Small intestine (tissue), 7 donors: ENCODE data around the gene PRMT7. TPM values are rescaled to one million over a fixed set of nuclear protein-coding genes. Genes with fewer than 3 reads are reported as not detected.

Experiments
- DNase-seq, 2 donors: peaks; one replicate each; pipeline versions ENCODE4 v3.0.0 to v3.0.0-alpha.2; 2013
- FAIRE-seq: peaks from 2 replicates; lab custom pipeline; 2012; peaks lifted over from hg19 to GRCh38; lab: Jason Lieb, UNC
- H3K27ac ChIP-seq, 3 donors: one replicate each; pipeline ENCODE4 v1.5.1; 2013; ENCODE audit warnings: low read length in 2 of 3, mild to moderate bottlenecking in 2 of 3, control low read depth in 1 of 3, inconsistent platforms in 1 of 3, low read depth in 1 of 3, moderate library complexity in 1 of 3
- H3K27me3 ChIP-seq, 3 donors: one replicate each; pipeline ENCODE4 v1.6.1; 2013; ENCODE audit warnings: low read length in 3 of 3, inconsistent platforms in 1 of 3; ENCODE audit not compliant: control insufficient read depth in 3 of 3, insufficient read depth in 3 of 3
- H3K36me3 ChIP-seq, 3 donors: one replicate each; pipeline ENCODE4 v1.6.1; 2013; ENCODE audit warnings: low read length in 3 of 3, inconsistent platforms in 1 of 3, low read depth in 1 of 3, mild to moderate bottlenecking in 1 of 3, moderate library complexity in 1 of 3; ENCODE audit not compliant: control insufficient read depth in 3 of 3, insufficient read depth in 2 of 3
- H3K4me1 ChIP-seq, 3 donors: one replicate each; pipeline ENCODE4 v1.6.1; 2013; ENCODE audit warnings: low read length in 2 of 3, inconsistent platforms in 1 of 3, low read depth in 1 of 3, mild to moderate bottlenecking in 1 of 3, moderate library complexity in 1 of 3; ENCODE audit not compliant: control insufficient read depth in 3 of 3, insufficient read depth in 2 of 3
- H3K4me3 ChIP-seq, 3 donors: one replicate each; pipeline ENCODE4 v1.5.1; 2013; ENCODE audit warnings: low read length in 3 of 3, control low read depth in 1 of 3, inconsistent platforms in 1 of 3, low read depth in 1 of 3, mild to moderate bottlenecking in 1 of 3, moderate library complexity in 1 of 3
- H3K9me3 ChIP-seq, 2 donors: one replicate each; pipeline ENCODE4 v1.6.1; 2013; ENCODE audit warnings: low read depth in 1 of 2, low read length in 1 of 2; ENCODE audit not compliant: control insufficient read depth in 2 of 2, insufficient read depth in 1 of 2
- WGBS, 3 donors: extraction: QIAGEN DNeasy Blood & Tissue Kit; methylation state at CpG; one replicate each; pipeline ENCODE4 v1.1.7; 2013; 5-methylcytosine and 5-hydroxymethylcytosine counted together
- polyA plus RNA-seq, 4 donors: library from polyadenylated mRNA; stranded (reverse) in 3 of 4; unstranded in 1 of 4; fragments of 200-250 nt in 3 of 4; fragments of 120-200 nt in 1 of 4; gene quantifications; one replicate each; pipeline versions ENCODE4 v1.2.1 to v1.2.3, GENCODE V29; 2013
- donor health status: healthy with polysubstance abuse.
- donor health status: control.
- donor health status: control.
- donor health status: Bipolar disorder and iron deficiency.
- donor health status: healthy.

Gene PRMT7
- polyA plus RNA-seq, 4 donors, result 13.6 to 46.3 (median 20.2) TPM

DNA sequence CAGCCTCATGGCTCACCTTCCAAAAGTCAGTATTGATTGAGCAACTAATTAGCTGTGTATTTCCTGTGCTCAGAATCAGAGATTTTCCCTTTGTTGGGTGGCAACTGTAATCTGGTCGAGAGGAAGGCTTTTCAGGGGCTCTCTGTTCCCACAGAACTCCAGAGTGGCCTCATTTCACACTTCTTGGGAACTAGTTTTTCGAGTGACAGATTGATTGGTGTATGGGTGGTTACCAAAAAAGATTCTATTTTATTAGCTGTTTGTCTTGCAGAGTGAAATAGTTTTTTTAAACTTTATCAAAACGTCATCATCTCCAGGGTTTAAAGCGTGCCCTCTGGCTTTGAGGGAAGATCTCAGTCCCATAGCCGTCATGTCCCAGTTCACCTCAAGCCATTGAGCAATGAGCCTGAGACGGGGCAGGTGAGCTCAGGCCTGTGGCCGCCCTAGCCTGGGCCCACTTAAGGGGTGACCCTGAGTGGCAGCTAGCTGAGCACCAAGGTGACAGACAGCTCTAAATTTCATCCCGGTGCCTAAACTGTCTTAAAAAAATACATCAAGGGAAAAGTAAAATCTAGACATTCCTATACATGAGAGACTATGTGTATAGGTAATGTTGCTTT lies 84.5 kb downstream of the PRMT7 start:
- no peak overlapping the region for H3K4me3 ChIP-seq
- H3K9me3 ChIP-seq, result no peaks in the 10 kb centered on the region
- WGBS, 3 donors, result 83 to 88% (median 84%) methylated on average over 8 of the region's 8 CpGs
- FAIRE-seq (no peak), DNase-seq (no peak)
- H3K27ac ChIP-seq, result no peak overlapping the region
- no peaks in the 10 kb centered on the region for H3K27me3 ChIP-seq
- peaks cover 0 to 9% (median 0%) of the 10 kb centered on the region in 3 donors for H3K4me1 ChIP-seq
- peaks cover 0 to 2% (median 0%) of the 10 kb centered on the region in 3 donors for H3K36me3 ChIP-seq

DNA sequence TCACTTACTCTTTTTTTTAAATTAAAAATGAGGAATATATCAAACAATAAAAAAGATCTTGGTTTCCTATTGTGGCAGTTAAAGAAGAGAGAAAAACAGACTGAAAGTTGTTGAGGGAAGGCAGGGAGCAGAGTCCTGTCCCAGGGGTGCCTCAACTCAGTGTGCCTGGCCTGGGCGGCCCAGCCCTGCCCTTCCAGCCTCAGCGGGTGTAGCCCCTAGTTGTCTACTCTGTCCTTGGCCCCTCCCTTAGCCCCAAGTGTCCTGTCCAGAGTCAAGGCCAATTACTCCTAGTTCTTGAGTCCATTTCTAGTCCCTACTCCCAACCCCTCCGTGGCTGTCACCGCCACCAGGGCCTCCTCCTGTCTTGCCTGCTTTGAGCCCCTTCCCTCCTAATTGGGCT lies 85.0 kb downstream of the PRMT7 start:
- H3K4me3 ChIP-seq, result no peak overlapping the region
- peaks cover 0 to 2% (median 0%) of the 10 kb centered on the region in 3 donors for H3K36me3 ChIP-seq
- H3K4me1 ChIP-seq, result peaks cover 0 to 9% (median 0%) of the 10 kb centered on the region in 3 donors
- no peak overlapping the region for H3K27ac ChIP-seq
- no peak for DNase-seq
- H3K9me3 ChIP-seq, result no peaks in the 10 kb centered on the region
- no peaks in the 10 kb centered on the region for H3K27me3 ChIP-seq
- no peak for FAIRE-seq
- 66 to 82% (median 79%) methylated on average over 4 of the region's 4 CpGs for WGBS, 3 donors

DNA sequence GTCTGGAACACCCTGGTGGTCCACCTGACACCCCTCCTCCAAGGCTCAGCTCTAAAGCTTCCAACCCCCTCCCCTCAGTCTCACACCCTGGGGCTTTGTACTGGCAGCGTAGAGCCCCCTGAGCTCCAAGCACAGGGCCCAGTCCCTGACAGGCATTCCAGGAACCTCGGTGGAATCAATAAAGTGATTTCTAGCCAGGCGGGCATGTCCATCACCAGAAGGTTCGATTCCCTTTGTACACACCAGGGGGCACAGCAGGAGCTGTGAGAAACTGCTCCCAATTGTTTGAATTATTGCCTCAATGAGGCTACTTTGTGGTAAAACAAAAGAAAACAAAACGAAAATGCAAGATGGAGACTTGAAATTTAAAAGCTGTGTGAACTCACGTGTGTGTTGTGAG lies 85.7 kb downstream of the PRMT7 start:
- Histone ChIP-seq H3K36me3 (peaks cover 0 to 2% (median 0%) of the 10 kb centered on the region in 3 donors), H3K27me3 (no peaks in the 10 kb centered on the region), H3K9me3 (no peaks in the 10 kb centered on the region), H3K27ac (no peak overlapping the region), H3K4me3 (no peak overlapping the region), H3K4me1 (peaks cover 0 to 9% (median 0%) of the 10 kb centered on the region in 3 donors)
- FAIRE-seq (no peak), DNase-seq (peak; percentile 66 to 68)
- WGBS, 3 donors, result 12 to 22% (median 20%) methylated on average over 6 of the region's 6 CpGs

DNA sequence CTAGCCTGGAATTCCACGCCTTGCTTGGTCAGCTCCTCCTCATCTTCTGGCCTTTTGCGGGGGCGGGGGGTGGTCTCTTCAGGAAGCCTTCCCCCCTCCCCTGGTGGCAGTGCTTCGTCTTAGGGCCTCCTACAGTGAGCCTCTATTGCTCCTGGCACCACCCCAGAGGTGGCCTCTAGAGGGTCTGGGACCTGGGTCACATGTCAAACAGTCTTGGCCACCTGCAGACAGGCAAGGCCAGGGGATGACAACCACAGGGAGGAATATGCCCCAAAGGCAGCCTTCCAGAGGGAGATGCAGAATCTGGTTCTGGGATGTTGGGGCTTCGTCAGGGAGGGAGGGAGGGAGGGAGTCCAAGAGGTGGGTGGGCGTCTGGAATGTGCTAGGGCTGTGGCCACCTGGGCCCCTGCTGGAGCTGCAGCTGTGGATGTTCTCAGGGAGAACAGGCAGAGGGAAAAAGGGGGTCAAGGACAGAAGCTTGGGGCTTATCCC lies 86.9 kb downstream of the PRMT7 start:
- Histone ChIP-seq H3K27me3 (no peaks in the 10 kb centered on the region), H3K27ac (no peak overlapping the region), H3K36me3 (peaks cover 0 to 2% (median 0%) of the 10 kb centered on the region in 3 donors), H3K4me1 (peaks cover 0 to 9% (median 0%) of the 10 kb centered on the region in 3 donors), H3K9me3 (no peaks in the 10 kb centered on the region), H3K4me3 (no peak overlapping the region)
- no peak for FAIRE-seq
- 72 to 91% (median 87%) methylated on average over 6 of the region's 6 CpGs for WGBS, 3 donors
- DNase-seq, result no peak

DNA sequence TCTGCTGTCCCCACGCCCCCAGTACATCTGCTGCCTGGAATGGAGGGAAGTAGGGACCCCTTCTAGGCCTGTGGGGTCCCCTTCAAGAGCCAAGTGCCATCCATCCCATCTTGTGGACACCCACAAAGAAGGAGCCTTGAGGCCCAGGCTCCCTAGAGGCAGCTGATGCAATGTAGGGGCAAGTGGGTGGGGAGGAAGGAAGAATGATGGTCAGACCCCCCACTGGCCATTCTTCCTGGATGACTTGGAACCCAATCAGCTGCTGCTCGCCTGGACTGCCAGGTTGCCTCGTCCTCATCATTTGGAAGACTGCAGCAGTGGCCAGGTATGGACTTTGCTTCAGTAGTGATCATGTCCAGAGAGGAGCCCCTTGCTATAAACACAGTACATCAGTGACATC lies 88.6 kb downstream of the PRMT7 start:
- Histone ChIP-seq H3K4me1 (peaks cover 0 to 9% (median 0%) of the 10 kb centered on the region in 3 donors), H3K36me3 (peaks cover 0 to 2% (median 0%) of the 10 kb centered on the region in 3 donors), H3K27me3 (no peaks in the 10 kb centered on the region), H3K9me3 (no peaks in the 10 kb centered on the region), H3K4me3 (no peak overlapping the region), H3K27ac (no peak overlapping the region)
- WGBS, 3 donors, result 88 to 93% (median 90%) methylated on average over 3 of the region's 3 CpGs
- FAIRE-seq (no peak), DNase-seq (no peak)

DNA sequence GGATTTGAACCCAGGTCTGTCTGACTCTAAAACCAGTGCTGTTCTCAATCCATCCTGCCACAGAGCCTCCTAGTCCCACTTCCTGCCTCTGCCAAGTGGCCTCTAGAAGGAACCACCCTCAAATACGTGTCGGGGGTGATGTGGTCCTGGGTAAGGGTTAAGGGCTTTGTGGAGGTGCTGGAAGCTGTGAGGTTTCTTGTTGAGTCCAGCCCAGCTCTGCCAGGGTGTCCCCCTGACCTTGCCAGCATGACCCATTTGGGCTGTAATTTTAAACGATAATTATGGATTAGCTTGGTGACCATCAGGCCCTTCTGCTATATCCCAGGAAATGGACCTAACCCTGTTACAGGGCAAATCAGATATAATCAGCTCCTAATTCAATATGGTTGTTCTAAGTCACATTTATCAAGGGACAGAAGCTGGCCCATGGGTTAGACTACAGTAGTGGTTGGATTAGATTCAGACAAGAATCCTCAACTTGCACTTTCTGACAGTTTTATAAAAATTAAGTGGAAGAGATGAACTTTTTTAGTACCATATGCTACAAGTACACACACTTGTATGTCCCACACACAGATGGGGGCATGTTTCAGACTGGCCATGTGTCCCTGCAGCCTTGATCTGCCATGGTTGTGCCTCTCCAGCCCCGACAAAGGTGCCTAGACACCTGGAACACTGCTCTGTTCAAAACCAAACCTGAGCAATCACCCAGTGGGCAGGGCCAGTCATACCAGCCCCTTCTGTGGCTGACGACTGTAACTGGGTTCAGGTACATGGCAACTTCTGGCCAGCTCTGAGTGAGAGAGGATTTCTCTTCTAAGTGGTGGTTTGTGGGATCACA lies 89.5 kb downstream of the PRMT7 start:
- Histone ChIP-seq H3K27ac (no peak overlapping the region), H3K4me1 (peaks cover 0 to 8% (median 0%) of the 10 kb centered on the region in 3 donors), H3K36me3 (peaks cover 0 to 2% (median 0%) of the 10 kb centered on the region in 3 donors), H3K9me3 (no peaks in the 10 kb centered on the region), H3K27me3 (no peaks in the 10 kb centered on the region), H3K4me3 (no peak overlapping the region)
- 73 to 82% (median 77%) methylated on average over 5 of the region's 5 CpGs for WGBS, 3 donors
- FAIRE-seq (no peak), DNase-seq (no peak)

DNA sequence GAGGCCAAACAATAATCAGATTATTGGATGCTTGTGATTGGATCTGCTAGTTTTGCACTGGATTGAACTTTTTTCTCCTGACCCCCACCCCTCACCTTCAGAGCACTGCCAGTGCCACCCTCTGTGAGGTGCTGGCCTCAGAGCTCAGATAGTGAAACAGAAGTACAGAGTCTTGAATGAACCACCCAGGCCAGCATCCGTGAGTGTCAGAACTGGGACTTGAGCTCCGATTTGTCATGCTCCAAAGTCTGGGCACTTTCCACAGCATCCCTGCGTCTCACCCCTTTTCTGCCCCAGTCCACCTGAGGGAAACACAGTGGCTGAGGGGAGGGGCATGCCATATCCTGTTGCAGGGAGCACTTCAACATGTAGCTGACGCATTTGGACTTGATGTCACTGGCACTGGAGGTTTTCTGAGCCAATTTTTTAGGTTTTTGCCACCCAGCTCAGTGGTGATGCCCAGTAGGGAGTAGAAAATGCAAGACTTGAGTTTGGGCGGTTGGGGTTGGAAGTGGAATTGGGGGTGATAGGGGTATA lies 90.2 kb downstream of the PRMT7 start:
- Histone ChIP-seq H3K9me3 (no peaks in the 10 kb centered on the region), H3K4me1 (peaks cover 0 to 5% (median 0%) of the 10 kb centered on the region in 3 donors), H3K27me3 (no peaks in the 10 kb centered on the region), H3K4me3 (no peak overlapping the region), H3K36me3 (peaks cover 0 to 2% (median 0%) of the 10 kb centered on the region in 3 donors), H3K27ac (no peak overlapping the region)
- DNase-seq, result no peak
- WGBS, 3 donors, result 52 to 72% (median 55%) methylated on average over 5 of the region's 5 CpGs
- no peak for FAIRE-seq
